Fibroblast of skin of right biceps (primary cell): ENCODE results near the gene OR56A3.

Experiments
- DNase-seq: peaks from one replicate; pipeline ENCODE4 v3.0.0-alpha.2; 2013

OR56A3 gene

DNA sequence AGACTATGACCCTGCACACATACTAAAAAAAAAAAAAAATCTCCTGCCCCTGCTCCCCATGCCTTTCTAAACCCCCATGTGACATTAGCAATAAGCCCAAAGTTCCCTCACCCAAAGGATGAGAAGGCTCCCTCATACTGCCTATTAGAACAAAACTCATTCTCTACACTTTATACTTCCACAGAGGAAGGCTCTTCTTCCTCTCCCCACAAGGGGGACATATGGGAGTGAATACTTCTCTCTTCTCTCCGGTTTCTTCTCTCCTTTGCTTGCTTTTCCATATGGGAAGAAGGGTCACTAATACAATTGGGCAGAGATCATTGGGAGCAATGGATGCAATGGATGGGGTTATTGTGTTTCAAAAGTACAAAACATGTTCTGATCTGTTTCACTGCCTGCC lies 41.4 kb downstream of the OR56A3 start:
- DNase-seq: no peak

DNA sequence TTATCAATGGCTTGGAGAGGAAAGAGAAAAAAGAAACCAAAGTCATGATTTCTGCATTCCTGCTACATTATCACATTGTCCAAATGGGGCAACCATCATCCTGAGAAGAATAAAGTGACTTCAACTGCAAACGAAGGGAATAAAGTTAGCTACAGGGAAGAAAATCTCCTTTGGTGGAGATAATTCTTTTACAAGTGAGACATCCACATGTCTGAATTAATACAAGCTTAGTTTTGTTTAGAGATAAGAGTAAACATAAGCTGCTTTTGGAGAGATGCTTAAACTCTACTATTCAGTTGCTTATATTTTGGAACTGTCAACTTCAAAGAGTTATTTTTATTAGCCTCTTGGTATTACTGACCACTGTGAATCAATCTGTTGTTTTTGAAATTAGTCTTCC lies 44.8 kb downstream of the OR56A3 start, which contains the start of gene OR52L1:
Gene OR52L1 (minus strand): TSS at position 101 of the 400 bp plus-strand sequence. CDS start 55 bp downstream, at position 46.
- no peak for DNase-seq

DNA sequence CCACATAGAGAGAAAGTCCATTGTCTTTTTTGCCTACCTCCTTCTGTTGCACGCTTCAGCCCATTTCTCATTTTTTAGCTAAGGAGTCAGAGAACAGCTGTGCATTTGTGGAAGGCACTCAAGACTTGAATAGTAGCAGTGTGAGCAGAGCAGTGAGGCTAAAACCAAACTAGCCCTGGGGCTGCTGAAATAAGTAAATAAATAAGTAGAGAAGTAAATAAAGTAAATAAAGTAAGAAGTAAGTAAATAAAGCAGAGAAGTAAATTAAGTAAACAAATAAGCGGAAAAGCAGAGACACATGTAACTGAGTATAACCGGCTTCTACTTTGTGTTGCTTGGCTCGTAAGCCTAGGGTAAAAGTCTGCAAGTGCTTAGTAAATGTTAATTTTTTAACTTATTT lies 47.2 kb downstream of the OR56A3 start:
- no peak for DNase-seq

DNA sequence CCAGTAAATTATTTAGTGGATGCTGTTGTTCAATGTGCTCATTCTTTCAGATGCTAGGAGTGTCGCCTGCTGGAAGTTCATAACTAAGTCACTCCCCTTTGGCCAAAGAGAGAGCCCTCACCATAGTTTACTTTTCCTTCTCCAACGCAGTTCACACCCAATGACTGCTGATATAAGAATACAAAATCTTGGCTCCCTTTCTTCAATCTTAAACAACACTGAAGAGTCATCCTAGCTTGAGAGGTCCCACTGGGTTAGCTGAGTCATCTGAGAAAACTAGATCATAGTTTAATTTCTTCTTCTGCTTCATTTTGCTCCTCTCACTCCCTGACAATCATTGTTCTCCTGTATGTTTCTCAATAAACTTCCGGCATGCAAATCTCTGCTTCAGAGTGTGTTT lies 50.1 kb downstream of the OR56A3 start:
- DNase-seq: no peak

DNA sequence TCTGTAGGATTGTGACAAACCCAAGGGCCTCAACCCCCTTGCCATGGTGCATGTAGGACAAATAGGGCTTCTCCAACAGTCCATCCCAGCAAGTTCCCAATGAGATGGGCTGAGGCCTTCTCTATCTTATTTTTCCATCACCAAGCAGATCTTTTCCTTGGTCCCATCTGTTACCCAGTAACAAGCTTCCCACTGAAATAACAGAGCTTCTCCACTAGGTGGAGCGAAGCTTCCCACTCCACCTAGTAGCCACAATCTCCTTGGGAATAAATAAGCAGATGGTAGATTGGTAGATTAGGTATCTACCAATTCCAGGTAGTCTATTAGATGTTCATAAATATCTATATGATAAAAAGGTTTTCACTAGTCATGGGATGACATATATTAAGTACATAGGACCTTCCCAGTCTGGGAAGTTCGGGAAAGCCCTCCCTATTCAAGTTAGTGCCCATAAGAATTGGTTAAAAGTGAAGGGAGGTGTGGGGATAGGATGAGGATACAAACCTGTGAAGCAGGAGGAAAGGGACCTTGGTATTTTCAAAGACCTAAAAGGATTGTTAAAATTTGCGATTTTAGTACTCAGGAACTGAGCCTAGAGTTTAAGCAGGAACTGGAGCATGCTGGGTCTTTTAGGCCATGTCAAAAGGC lies 50.7 kb downstream of the OR56A3 start:
- no peak for DNase-seq

DNA sequence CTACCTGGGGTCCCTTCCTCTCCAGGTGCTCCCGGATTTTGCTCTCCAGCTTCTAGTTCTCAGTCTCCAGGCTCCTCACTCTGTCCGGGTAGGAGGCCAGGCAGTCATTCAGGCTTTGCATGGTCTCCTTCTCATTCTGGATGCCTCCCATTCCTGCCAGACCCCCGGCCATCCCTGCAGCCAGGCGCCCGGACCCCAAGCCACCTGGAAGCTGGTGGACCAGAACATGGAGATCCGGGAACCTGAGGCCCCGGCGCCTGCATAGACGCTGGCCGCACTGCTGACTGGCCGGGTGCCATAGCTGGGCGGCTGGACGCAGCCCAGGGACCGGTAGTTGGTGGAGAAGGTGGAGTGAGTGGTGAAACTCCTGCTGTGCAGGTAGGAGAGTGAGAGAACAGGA lies 52.7 kb downstream of the OR56A3 start:
- DNase-seq: no peak
